Mesothelial cell of epicardium (in vitro differentiated cells): ENCODE results near the gene LRRC31. TPM values are rescaled to one million over a fixed set of nuclear protein-coding genes. Genes with fewer than 3 reads are reported as not detected.

Experiments used
- DNase-seq, 2 experiments: peaks; one replicate each; pipeline ENCODE4 v3.0.0; 2021; ENCODE audit warnings: low spot score in 2 of 2; ENCODE audit not compliant: unreplicated experiment in 2 of 2
- H3K27ac Mint-ChIP-seq: 2 replicates; pipeline ENCODE4 v1.8.0; 2021; ENCODE audit warnings: mixed read lengths
- H3K27me3 Mint-ChIP-seq: 2 replicates; pipeline ENCODE4 v1.8.0; 2021; ENCODE audit warnings: low read depth, mixed read lengths
- H3K36me3 Mint-ChIP-seq: 2 replicates; pipeline ENCODE4 v1.8.0; 2021; ENCODE audit warnings: mixed read lengths
- H3K4me1 Mint-ChIP-seq: 2 replicates; pipeline ENCODE4 v1.8.0; 2021; ENCODE audit warnings: mixed read lengths
- H3K4me3 Mint-ChIP-seq: 2 replicates; pipeline ENCODE4 v1.8.0; 2021; ENCODE audit warnings: mild to moderate bottlenecking, moderate library complexity, mixed read lengths
- H3K9me3 Mint-ChIP-seq: 2 replicates; pipeline ENCODE4 v1.8.0; 2021; ENCODE audit warnings: mixed read lengths
- total RNA-seq: library from RNA; stranded (reverse); gene quantifications from 3 replicates; pipeline ENCODE4 v1.2.1, GENCODE V29; 2021
- TF ChIP-seq, protein P1 (sequence below): fragments of 200-600 bp; sonication (generic); IDR thresholded peaks from one replicate; pipeline ENCODE4 v1.5.0; 2021; ENCODE audit warnings: antibody characterized with exemption; ENCODE audit not compliant: unreplicated experiment

LRRC31 gene
- total RNA-seq, 1 donor from 2014 or later = not detected

DNA sequence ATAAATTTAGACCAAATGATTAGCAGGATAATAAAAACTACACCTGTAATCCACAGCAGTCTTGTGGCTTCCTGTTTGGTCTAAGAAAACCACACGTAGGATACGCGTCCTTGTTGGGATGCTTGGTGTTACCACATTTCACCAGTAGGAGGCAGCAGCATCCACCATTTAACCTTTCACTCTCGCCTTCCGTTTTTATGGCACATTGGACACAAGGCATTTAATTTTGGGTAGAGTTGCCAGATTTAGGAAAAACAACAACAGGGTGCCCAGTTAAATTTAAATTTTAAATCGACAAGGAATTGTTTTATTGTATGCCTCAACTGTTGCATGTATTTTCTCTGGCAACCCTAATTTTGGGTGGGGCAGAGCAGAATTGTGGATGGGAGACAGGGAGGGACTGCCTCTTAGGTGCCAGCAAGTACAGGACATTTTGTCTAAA, 6.3 kb downstream of the LRRC31 start:
- Mint-ChIP-seq H3K27ac (no peak overlapping the region), H3K9me3 (no peaks in the 10 kb centered on the region), H3K36me3 (no peaks in the 10 kb centered on the region), H3K4me3 (no peak overlapping the region), H3K4me1 (peaks cover 6% of the 10 kb centered on the region), H3K27me3 (no peaks in the 10 kb centered on the region)
- peak in 1 of 2 experiments; percentile 62 for DNase-seq
- TF ChIP-seq, protein P1, sequence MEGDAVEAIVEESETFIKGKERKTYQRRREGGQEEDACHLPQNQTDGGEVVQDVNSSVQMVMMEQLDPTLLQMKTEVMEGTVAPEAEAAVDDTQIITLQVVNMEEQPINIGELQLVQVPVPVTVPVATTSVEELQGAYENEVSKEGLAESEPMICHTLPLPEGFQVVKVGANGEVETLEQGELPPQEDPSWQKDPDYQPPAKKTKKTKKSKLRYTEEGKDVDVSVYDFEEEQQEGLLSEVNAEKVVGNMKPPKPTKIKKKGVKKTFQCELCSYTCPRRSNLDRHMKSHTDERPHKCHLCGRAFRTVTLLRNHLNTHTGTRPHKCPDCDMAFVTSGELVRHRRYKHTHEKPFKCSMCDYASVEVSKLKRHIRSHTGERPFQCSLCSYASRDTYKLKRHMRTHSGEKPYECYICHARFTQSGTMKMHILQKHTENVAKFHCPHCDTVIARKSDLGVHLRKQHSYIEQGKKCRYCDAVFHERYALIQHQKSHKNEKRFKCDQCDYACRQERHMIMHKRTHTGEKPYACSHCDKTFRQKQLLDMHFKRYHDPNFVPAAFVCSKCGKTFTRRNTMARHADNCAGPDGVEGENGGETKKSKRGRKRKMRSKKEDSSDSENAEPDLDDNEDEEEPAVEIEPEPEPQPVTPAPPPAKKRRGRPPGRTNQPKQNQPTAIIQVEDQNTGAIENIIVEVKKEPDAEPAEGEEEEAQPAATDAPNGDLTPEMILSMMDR = peak; percentile 85

DNA sequence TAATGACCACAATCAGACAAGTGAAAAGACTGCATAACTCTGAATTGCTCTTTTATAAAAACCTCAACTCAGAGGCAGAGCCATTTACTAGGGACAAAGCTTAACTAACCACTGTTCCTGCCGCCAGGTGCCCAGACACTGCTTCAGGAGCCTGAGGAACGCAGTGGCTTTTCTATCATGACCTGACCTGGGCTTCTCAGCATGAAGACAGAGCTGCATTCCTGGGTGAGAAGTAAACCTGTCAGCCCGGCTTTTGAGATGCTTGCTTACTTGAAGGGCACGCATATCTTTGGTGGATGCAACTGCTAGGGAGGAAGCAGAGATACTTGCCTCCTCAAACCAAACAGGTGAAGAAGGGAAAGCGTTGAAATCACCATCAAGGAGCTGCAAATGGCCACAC, 7.9 kb downstream of the LRRC31 start:
- H3K36me3 Mint-ChIP-seq = no peaks in the 10 kb centered on the region
- peaks cover 6% of the 10 kb centered on the region for H3K4me1 Mint-ChIP-seq
- no peak for DNase-seq
- H3K4me3 Mint-ChIP-seq = no peak overlapping the region
- no peaks in the 10 kb centered on the region for H3K9me3 Mint-ChIP-seq
- no peak overlapping the region for H3K27ac Mint-ChIP-seq
- TF ChIP-seq, protein P1 = no peak
- peaks cover 3% of the 10 kb centered on the region for H3K27me3 Mint-ChIP-seq

DNA sequence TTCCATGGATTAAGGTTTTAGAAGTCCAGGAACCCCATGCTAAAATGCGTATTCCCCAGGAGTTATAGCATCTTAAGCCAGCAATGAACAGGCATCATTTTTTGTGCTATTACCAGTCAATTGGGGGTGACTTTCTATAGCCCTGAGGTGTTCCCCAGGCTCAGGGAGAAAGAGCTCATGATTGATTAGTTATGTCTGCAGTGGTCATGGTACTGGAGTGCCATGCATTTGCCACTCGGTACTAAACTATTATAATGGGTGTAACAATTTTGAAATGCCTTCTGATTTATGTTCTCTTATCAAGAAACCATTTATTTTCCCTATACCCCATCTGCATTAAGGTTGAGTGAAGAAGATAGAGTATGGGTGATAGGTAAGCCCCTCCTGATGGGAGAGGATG, 11.9 kb downstream of the LRRC31 start:
- DNase-seq = no peak
- no peak overlapping the region for H3K4me3 Mint-ChIP-seq
- H3K4me1 Mint-ChIP-seq = peaks cover 6% of the 10 kb centered on the region
- no peak overlapping the region for H3K27ac Mint-ChIP-seq
- H3K36me3 Mint-ChIP-seq = no peaks in the 10 kb centered on the region
- TF ChIP-seq, protein P1 = no peak
- H3K27me3 Mint-ChIP-seq = peaks cover 17% of the 10 kb centered on the region
- H3K9me3 Mint-ChIP-seq = no peaks in the 10 kb centered on the region

DNA sequence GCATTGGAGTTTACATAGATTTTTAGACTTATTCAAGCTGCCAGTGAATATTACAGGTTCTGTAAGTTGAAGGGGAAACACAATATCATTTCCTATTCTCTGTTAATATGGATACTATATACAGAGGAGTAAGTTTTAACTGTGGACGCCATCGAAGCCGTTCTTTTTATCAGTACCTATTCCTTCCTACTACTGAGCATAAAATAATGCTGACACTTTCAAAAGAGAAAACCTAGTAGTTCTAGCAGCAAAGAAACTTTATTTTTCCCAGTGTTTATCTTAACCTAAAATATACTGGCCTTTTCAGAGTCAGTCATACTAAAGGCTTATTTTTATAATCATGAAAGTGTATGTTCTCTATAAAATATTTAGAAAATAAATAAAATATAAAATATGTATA, 14.2 kb downstream of the LRRC31 start:
- no peak overlapping the region for H3K4me3 Mint-ChIP-seq
- no peak for DNase-seq
- no peaks in the 10 kb centered on the region for H3K36me3 Mint-ChIP-seq
- peaks cover 17% of the 10 kb centered on the region for H3K27me3 Mint-ChIP-seq
- TF ChIP-seq, protein P1 = no peak
- H3K9me3 Mint-ChIP-seq = no peaks in the 10 kb centered on the region
- no peak overlapping the region for H3K27ac Mint-ChIP-seq
- H3K4me1 Mint-ChIP-seq = no peaks in the 10 kb centered on the region

GRCh38 chr3:169850618-169851017, 19.1 kb downstream of the LRRC31 start:
- Mint-ChIP-seq H3K36me3 (no peaks in the 10 kb centered on the region), H3K4me1 (no peaks in the 10 kb centered on the region), H3K27me3 (peaks cover 10% of the 10 kb centered on the region), H3K9me3 (no peaks in the 10 kb centered on the region), H3K4me3 (no peak overlapping the region), H3K27ac (no peak overlapping the region)
- DNase-seq = no peak
- TF ChIP-seq, protein P1 = no peak

DNA sequence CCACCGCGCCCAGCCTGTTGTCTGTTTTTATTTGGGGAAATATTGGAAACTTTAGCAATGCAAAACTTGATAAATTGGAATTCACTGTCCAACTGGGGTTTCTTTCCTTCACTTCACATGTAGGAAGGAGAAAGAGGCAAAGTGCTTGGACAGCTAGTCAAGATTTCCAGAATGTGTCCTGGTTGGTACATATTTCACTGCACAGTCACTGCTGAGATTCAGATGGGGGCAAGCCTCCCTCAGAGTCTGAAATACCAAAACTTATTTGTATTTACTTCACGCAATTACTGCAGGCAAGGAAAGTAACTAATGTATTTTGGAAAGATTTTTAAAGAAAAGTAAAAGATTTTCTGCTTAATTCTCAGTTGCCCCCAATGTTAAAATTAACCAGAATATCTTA, 21.0 kb downstream of the LRRC31 start:
- H3K36me3 Mint-ChIP-seq = no peaks in the 10 kb centered on the region
- DNase-seq = no peak
- peaks cover 4% of the 10 kb centered on the region for H3K27me3 Mint-ChIP-seq
- H3K4me3 Mint-ChIP-seq = no peak overlapping the region
- H3K27ac Mint-ChIP-seq = no peak overlapping the region
- TF ChIP-seq, protein P1 = no peak
- H3K4me1 Mint-ChIP-seq = no peaks in the 10 kb centered on the region
- H3K9me3 Mint-ChIP-seq = no peaks in the 10 kb centered on the region
